ENCODE measurements around the gene UBE2E1.

GRCh38 chr3:23876923-23877322, 71.2 kb downstream of the UBE2E1 start:
- TF ChIP-seq RFX5 (IDR thresholded peaks at IDR 0.05; ENCODE audit: low read depth, low read length): no peak
- no peak for TF ChIP-seq CTCF (conservative IDR thresholded peaks at IDR 0.05; ENCODE audit: low read depth, low read length)
- TF ChIP-seq RAD21 (IDR thresholded peaks at IDR 0.05; ENCODE audit: low read length): no peak
- no peak for TF ChIP-seq POLR2A (IDR thresholded peaks at IDR 0.05; ENCODE audit: low read depth, low read length)
- TF ChIP-seq MXI1 (IDR thresholded peaks at IDR 0.05; ENCODE audit: borderline replicate concordance, low read depth, low read length): no peak
- no peak for TF ChIP-seq ELK1 (IDR thresholded peaks at IDR 0.05; ENCODE audit: borderline replicate concordance, low read depth, low read length)
- TF ChIP-seq MAFK (IDR thresholded peaks at IDR 0.05; ENCODE audit: low read depth, low read length): no peak
- TF ChIP-seq CEBPB (IDR thresholded peaks at IDR 0.05; ENCODE audit: low read depth, low read length): no peak
- no peak for TF ChIP-seq BHLHE40 (IDR thresholded peaks at IDR 0.05; ENCODE audit: low read depth, low read length)
- TF ChIP-seq RCOR1 (IDR thresholded peaks at IDR 0.05; ENCODE audit: insufficient replicate concordance, low read length): no peak
- no peak for TF ChIP-seq USF2 (IDR thresholded peaks at IDR 0.05; ENCODE audit: low read depth, low read length)
